K562 (cell line): ENCODE data around the gene NTNG1. TPM values are rescaled to one million over a fixed set of nuclear protein-coding genes. Genes with fewer than 3 reads are reported as not detected.

Experiments
- ATAC-seq: fragments of 200-7000 bp; cut with Tn5 transposase; 3 replicates; pipeline ENCODE4 v1.9.1; 2020; ENCODE audit warnings: moderate library complexity
- BruUV-seq: library from RNA; stranded (reverse); fragments of 400-500 nt; replicated peaks from 2 replicates; lab custom pipeline; 2021; lab: Mats Ljungman, UMichigan
- CTCF ChIA-PET: fragments of 300-600 bp; formaldehyde crosslinking; extraction: SDS; loops from one replicate; lab custom pipeline; 2021; ENCODE audit warnings: low intra/inter-chr PET ratio; lab: Yijun Ruan, JAX
- POLR2A ChIA-PET: fragments of 300-600, 350-650 bp; sonication (Branson Sonifier 250); formaldehyde crosslinking; extraction: SDS; loops from one replicate; lab custom pipeline; 2021; ENCODE audit warnings: antibody characterized with exemption, inconsistent platforms; lab: Yijun Ruan, JAX
- DNase-seq, 4 experiments: peaks; one replicate each; pipeline versions ENCODE4 v3.0.0 to v3.0.0-alpha.2; 2011 to 2018; ENCODE audit warnings: low spot score in 3 of 4, mixed read lengths in 3 of 4; ENCODE audit errors: extremely low read depth in 1 of 4
- FAIRE-seq: peaks from 2 replicates; lab custom pipeline; 2011; peaks lifted over from hg19 to GRCh38; lab: Jason Lieb, UNC
- H2AFZ ChIP-seq: 2 replicates; pipeline ENCODE4 v1.6.0; 2011; ENCODE audit warnings: low read depth, low read length, control low read depth, inconsistent platforms
- H3K27ac ChIP-seq: fragments of 200-600 bp; 3 replicates; pipeline ENCODE4 v1.8.0; 2011; ENCODE audit warnings: low read depth, mild to moderate bottlenecking, control low read depth, inconsistent platforms, low read length, moderate library complexity, mixed read lengths; ENCODE audit errors: extremely low read depth
- H3K27me3 ChIP-seq, 2 experiments: fragments of 300-600 bp in 1 of 2; 2 replicates in 1 of 2; 3 replicates in 1 of 2; pipeline versions ENCODE4 v1.6.0 to v1.8.0; 2011; ENCODE audit warnings: inconsistent platforms in 2 of 2, low read length in 2 of 2, mild to moderate bottlenecking in 1 of 2, mixed read lengths in 1 of 2, moderate library complexity in 1 of 2; ENCODE audit not compliant: control insufficient read depth in 2 of 2, insufficient read depth in 2 of 2
- H3K36me3 ChIP-seq: fragments of 300-600 bp; 3 replicates; pipeline ENCODE4 v1.8.0; 2011; ENCODE audit warnings: mild to moderate bottlenecking, low read length, inconsistent platforms; ENCODE audit not compliant: control insufficient read depth, insufficient read depth
- H3K4me1 ChIP-seq, 2 experiments: fragments of 200-600 bp in 1 of 2; replicated peaks in 1 of 2; 2 replicates in 1 of 2; 3 replicates in 1 of 2; pipeline versions ENCODE4 v1.5.1 to v1.8.0; 2011; ENCODE audit warnings: inconsistent platforms in 2 of 2, low read length in 2 of 2, mild to moderate bottlenecking in 1 of 2, mixed read lengths in 1 of 2, moderate library complexity in 1 of 2; ENCODE audit not compliant: control insufficient read depth in 2 of 2, insufficient read depth in 2 of 2
- H3K4me2 ChIP-seq: 2 replicates; pipeline ENCODE4 v1.6.1; 2011; ENCODE audit warnings: low read length, control low read depth, inconsistent platforms, mixed read lengths; ENCODE audit not compliant: insufficient read depth
- H3K4me3 ChIP-seq: fragments of 200-600 bp; sonication (generic), shearing (Covaris generic); 2 replicates; pipeline ENCODE4 v1.5.1; 2016; ENCODE audit warnings: control low read depth, inconsistent platforms
- H3K79me2 ChIP-seq: fragments of 200-600 bp; 3 replicates; pipeline ENCODE4 v1.8.0; 2011; ENCODE audit warnings: low read length, inconsistent platforms; ENCODE audit not compliant: control insufficient read depth, insufficient read depth
- H3K9ac ChIP-seq, 2 experiments: 2 replicates each; pipeline versions ENCODE4 v1.6.0 to v1.6.1; 2011; ENCODE audit warnings: low read depth in 2 of 2, low read length in 2 of 2, control low read depth in 1 of 2, inconsistent platforms in 1 of 2, mild to moderate bottlenecking in 1 of 2, mixed read lengths in 1 of 2; ENCODE audit not compliant: insufficient read depth in 1 of 2
- H3K9me1 ChIP-seq: one replicate; pipeline ENCODE4 v1.6.0; 2011; ENCODE audit warnings: inconsistent platforms, mild to moderate bottlenecking, low read length, moderate library complexity; ENCODE audit not compliant: control insufficient read depth, insufficient read depth
- H3K9me3 ChIP-seq: replicated peaks from 2 replicates; pipeline ENCODE4 v1.5.1; 2011; ENCODE audit warnings: low read depth, low read length, inconsistent platforms; ENCODE audit not compliant: control insufficient read depth, insufficient read depth
- H4K20me1 ChIP-seq: replicated peaks from 2 replicates; pipeline ENCODE4 v1.6.1; 2011; ENCODE audit warnings: low read length, inconsistent platforms, mixed read lengths; ENCODE audit not compliant: control insufficient read depth, insufficient read depth
- SLC30A9 ChIP-seq: fragments of 250-450 bp; sonication (Bioruptor Pico); IDR thresholded peaks from 2 replicates; pipeline ENCODE4 v1.8.0; 2022; ENCODE audit warnings: mild to moderate bottlenecking, moderate library complexity
- ZNF764 ChIP-seq: fragments of 250-450 bp; sonication (Bioruptor Pico); IDR thresholded peaks from 2 replicates; pipeline ENCODE4 v1.4.0; 2020; ENCODE audit warnings: low read depth, mild to moderate bottlenecking, moderate library complexity
- in situ Hi-C: fragments of 300-500 bp; cut with MboI; formaldehyde crosslinking; loops from 4 replicates; pipeline ENCODE4 v1.15.0; 2018; ENCODE audit warnings: inconsistent platforms, mixed read lengths
- intact Hi-C: fragments of 100-400 bp; cut with micrococcal nuclease; formaldehyde crosslinking; loops from 2 replicates; pipeline ENCODE4 v1.14.2; 2022
- polyA plus RNA-seq, 8 experiments: library from polyadenylated mRNA; depleted of rRNA in 4 of 8; stranded (reverse) in 5 of 8; unstranded in 3 of 8; fragments of >200 nt; fragmentation: Nextera tagmentation in 2 of 8; fragmentation: Illumina TruSeq in 1 of 8; extraction: Ambion mirVana in 2 of 8; extraction: Trizol in 1 of 8; gene quantifications; 2 replicates each; pipeline versions ENCODE4 v1.2.1 to v1.2.3, GENCODE V29; 2011 to 2014; ENCODE audit warnings: inconsistent platforms in 1 of 8, missing spikeins in 1 of 8
- total RNA-seq, 7 experiments: library from RNA; depleted of rRNA in 6 of 7; stranded (reverse); fragments of >200 nt in 6 of 7; fragmentation: Illumina TruSeq in 2 of 7; extraction: Trizol in 2 of 7; gene quantifications; 2 replicates each; pipeline versions ENCODE4 v1.2.1 to v1.2.3, GENCODE V29; 2011 to 2021; ENCODE audit warnings: low replicate concordance in 1 of 7
- TF ChIP-seq, protein P1 (sequence below): IDR thresholded peaks from 2 replicates; pipeline ENCODE4 v1.6.1; 2016; ENCODE audit warnings: missing genetic modification characterization, missing compliant biosample characterization
- TF ChIP-seq, protein P2 (sequence below): fragments of 450-650 bp; IDR thresholded peaks from 2 replicates; pipeline ENCODE4 v1.6.1; 2017; ENCODE audit warnings: mild to moderate bottlenecking, moderate library complexity
- TF ChIP-seq, protein P3 (sequence below): sonication (generic); formaldehyde crosslinking; IDR thresholded peaks from 2 replicates; pipeline ENCODE4 v1.8.0; 2022; ENCODE audit warnings: missing genetic modification reagents, mild to moderate bottlenecking, moderate library complexity, borderline replicate concordance

Gene NTNG1
- total and polyA plus RNA-seq, 9 of the 15 experiments (the other 6 are each of a cell fraction or from before 2014, with no cell fraction given), result not detected

DNA sequence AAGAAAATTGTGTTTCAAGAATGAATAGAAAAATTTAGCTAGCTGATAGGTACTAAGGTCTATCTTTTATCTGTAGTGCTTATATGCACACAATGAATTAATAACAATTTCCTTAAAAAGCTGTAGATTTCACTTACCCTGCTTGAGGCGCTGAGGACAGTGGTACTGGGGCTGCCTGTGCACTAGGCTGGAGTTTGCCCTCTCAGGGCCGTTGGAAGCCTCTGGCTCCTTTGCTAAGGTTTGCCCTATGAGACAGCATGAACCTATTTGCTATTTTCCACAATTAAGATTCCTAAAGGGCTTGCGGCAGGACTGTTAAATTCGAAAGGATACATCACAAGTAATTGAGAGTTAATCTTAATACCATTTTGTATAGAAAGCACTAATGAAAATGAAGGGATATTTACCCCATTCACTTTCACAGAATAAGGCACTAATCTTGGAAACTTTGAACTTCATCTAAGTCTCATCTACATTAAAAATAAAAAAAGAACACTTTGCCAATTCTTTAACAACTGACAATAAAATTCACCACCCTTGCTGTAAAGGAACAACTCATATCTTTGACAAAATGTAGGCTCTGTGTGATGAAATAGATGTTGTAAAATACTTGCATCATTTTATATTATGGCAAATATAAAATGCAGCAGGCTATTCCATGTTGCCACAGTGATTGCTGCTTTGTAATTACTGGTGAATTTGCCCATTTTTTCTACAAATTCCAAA, 293.0 kb downstream of the NTNG1 start (continued):
- TF ChIP-seq ZNF764 (CRISPR knock-in tag), result no peak
- TF ChIP-seq, protein P1, sequence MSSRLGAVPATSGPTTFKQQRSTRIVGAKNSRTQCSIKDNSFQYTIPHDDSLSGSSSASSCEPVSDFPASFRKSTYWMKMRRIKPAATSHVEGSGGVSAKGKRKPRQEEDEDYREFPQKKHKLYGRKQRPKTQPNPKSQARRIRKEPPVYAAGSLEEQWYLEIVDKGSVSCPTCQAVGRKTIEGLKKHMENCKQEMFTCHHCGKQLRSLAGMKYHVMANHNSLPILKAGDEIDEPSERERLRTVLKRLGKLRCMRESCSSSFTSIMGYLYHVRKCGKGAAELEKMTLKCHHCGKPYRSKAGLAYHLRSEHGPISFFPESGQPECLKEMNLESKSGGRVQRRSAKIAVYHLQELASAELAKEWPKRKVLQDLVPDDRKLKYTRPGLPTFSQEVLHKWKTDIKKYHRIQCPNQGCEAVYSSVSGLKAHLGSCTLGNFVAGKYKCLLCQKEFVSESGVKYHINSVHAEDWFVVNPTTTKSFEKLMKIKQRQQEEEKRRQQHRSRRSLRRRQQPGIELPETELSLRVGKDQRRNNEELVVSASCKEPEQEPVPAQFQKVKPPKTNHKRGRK (tag), result no peak
- TF ChIP-seq SLC30A9 (CRISPR knock-in tag), result no peak

DNA sequence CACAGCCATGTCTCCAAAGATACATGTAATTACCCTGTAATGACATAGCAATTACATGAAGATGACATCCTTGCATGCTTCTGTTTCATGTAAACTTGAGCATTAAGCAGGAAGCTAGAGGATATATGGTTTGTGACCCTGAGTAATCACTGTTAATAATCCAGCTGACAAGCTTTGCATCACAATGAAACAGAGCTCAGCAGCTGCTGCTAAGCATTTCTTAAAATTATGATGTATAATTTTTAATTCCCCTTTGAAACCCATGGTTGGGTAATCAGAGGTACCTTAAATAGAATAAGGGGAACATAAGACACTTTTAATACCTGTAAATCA, 293.5 kb downstream of the NTNG1 start:
- no peak overlapping the region for H2AFZ ChIP-seq
- H3K36me3 ChIP-seq, result no peaks in the 10 kb centered on the region
- ATAC-seq, result no peak
- BruUV-seq, result no TSS peak
- no peaks in the 10 kb centered on the region for H3K27me3 ChIP-seq
- H3K4me2 ChIP-seq, result no peak overlapping the region
- no peaks in the 10 kb centered on the region for H3K79me2 ChIP-seq
- H3K9me3 ChIP-seq, result no peaks in the 10 kb centered on the region
- no peak overlapping the region for H3K4me3 ChIP-seq
- in situ Hi-C loops, result no loop called here
- intact Hi-C loops, result no loop called here
- ChIA-PET POLR2A (no interaction called here), CTCF (no interaction called here)
- H3K27ac ChIP-seq, result no peak overlapping the region
- DNase-seq, result no peak
- H4K20me1 ChIP-seq, result no peaks in the 10 kb centered on the region
- no peaks in the 10 kb centered on the region for H3K9me1 ChIP-seq
- H3K9ac ChIP-seq, result no peak overlapping the region
- no peak for FAIRE-seq
- H3K4me1 ChIP-seq, result no peaks in the 10 kb centered on the region
- TF ChIP-seq, protein P2, sequence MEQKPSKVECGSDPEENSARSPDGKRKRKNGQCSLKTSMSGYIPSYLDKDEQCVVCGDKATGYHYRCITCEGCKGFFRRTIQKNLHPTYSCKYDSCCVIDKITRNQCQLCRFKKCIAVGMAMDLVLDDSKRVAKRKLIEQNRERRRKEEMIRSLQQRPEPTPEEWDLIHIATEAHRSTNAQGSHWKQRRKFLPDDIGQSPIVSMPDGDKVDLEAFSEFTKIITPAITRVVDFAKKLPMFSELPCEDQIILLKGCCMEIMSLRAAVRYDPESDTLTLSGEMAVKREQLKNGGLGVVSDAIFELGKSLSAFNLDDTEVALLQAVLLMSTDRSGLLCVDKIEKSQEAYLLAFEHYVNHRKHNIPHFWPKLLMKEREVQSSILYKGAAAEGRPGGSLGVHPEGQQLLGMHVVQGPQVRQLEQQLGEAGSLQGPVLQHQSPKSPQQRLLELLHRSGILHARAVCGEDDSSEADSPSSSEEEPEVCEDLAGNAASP, result no peak
- TF ChIP-seq, protein P3, sequence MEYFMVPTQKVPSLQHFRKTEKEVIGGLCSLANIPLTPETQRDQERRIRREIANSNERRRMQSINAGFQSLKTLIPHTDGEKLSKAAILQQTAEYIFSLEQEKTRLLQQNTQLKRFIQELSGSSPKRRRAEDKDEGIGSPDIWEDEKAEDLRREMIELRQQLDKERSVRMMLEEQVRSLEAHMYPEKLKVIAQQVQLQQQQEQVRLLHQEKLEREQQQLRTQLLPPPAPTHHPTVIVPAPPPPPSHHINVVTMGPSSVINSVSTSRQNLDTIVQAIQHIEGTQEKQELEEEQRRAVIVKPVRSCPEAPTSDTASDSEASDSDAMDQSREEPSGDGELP (CRISPR knock-in tag), result no peak
